ENCODE measurements around the gene LEF1.
"Not testable (repeated sequence)": the region's sequence is repeated elsewhere in the genome, so short reads cannot be mapped to it uniquely, and the experiment has no call there.

LEF1 gene

GRCh38 chr4:108029731-108030130, 139.0 kb downstream of the LEF1 start:
- DNase-seq: no peak

GRCh38 chr4:108029016-108029720, 139.6 kb downstream of the LEF1 start:
- peak in 3 of 4 experiments; percentile 4 to 36 (median 7) for DNase-seq

GRCh38 chr4:108024878-108025165, 143.9 kb downstream of the LEF1 start:
- DNase-seq: no peak

GRCh38 chr4:108024085-108024877, 144.5 kb downstream of the LEF1 start:
- no peak for DNase-seq

DNA sequence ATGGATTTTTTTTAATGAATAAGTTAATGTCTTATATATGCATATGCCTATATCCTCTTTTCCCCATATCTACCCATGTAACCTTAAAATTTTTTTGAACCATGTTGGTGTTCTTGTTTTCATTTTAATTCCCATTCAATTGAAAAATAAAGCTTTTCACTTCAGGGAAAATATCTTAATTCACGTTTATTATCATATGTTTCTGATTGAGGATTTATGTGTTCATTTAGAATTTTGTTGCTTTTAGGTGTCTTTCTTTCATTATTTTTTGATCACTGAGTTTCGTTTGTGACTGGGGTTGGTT, 149.9 kb downstream of the LEF1 start:
- DNase-seq: no peak

DNA sequence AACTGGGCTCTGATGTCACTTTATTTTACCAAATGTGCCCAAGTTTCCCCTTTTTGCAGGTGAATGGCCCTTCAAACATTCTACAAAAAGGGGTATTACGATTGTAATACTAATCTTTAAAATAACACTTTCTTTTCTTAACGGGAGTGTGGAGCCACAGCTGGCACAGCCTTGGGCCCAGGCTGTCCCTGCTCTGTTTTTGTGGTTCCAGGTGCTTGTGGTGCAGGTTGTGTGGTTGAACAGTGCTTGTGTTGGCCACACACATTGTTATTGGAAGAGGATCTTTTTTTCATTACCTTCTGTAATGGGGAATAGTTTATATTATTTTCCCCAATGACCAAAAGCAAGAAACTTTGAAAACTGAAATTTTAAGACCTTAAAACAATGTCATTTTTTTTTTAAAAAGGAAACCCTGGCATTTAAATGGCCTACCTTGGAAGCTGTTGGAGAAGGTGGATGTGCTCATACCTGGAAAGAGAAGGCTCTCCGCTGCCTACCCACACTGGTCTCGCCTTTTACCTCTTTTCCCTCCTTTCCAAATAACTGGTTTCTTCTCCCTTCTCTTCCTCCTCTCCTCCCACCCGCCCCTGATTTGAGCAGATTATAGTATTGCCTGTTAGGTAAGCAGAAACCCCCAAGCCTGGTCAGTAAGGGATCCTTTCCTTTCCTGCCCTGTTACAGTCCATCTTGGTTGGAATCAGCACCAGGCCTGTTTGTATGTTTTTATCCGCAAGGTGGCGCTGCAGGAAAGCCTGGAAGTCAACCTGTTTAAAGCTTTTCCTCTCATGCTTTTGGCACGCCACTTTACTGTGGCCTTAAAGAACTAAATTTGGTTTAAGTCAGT, 150.5 kb downstream of the LEF1 start:
- peak; percentile 69 to 83 (median 77) for DNase-seq

DNA sequence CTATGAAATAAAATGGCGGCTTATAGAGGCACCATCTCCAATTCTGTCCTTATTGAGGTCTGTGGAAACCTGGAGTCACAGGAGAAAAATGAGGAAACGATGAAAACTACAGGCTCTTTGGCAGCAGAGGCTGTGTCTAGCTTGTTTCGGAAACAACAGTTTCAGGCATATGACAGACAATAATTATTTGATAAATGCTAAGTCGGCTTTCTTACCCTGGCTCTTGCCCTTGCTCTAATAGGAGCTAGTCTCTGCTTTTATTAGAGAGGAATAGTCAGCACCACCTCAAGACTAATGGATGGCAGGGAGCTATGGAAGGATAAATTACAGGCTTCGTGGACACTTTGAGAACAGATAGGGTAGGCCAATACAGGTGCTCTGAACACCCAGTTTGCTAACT, 154.8 kb downstream of the LEF1 start:
- DNase-seq: no peak

DNA sequence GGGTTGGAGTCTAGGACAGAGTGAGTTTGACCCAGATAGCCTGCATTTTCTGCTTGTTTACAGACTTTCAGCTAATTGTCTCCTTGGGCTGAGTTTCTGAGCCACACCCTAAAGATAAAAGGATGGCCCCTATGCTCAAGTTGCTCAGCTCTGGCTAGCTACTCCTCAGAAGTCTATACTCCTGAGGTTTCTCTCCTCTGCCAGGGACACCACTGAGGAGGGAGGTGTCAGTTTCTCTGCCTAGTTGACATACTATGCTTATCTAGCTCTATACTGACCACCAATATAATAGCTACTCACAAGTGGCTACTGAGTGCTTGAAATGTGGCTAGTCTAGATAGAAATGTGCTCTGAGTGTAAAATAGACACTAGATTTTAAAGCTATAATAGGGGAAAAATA, 155.4 kb downstream of the LEF1 start:
- no peak for DNase-seq

DNA sequence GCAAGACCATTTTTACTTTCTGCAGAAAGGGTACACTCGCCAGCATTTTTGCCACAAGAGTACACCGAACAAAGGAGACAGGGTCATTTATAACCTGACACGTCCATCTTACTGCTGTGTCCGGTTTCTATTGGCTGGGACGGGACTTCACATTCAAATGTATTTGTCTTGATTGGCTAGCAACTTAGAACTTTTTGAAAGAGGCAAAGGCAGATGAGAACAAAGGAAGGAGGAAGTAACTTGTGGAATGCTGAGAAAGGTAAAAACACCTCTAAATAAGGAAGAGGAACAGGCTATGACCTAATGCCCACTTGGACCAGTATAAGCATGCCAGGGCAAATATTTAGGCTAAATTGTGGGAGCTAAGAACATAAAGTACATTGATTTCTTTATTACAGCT, 156.3 kb downstream of the LEF1 start:
- DNase-seq: not testable (repeated sequence)

- no peak for DNase-seq
Measured at GRCh38 chr4:108010167-108010566, 158.6 kb downstream of the LEF1 start.

GRCh38 chr4:108008721-108009120, 160.0 kb downstream of the LEF1 start:
- no peak for DNase-seq

- DNase-seq: no peak
Measured at GRCh38 chr4:108007984-108008383, 160.7 kb downstream of the LEF1 start.

DNA sequence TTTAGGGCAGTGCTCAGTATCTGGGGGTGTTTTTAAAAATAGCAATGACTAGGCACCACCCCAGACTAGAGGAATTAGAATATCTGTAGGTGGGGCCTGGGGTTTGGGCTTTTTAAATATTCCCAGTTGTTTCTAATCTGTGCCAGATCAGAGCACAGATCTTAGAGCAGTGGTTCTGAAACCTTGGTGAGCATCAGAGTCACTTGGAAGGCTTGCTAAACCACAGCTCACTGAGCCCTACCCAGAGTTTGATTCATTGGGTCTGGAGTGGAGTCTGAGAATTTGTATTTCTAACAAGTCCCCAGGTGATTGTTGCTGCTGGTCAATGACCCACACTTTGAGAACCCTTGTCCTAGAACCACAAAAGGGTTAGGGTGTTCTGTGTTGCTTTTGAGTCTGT, 162.4 kb downstream of the LEF1 start:
- DNase-seq: no peak

DNA sequence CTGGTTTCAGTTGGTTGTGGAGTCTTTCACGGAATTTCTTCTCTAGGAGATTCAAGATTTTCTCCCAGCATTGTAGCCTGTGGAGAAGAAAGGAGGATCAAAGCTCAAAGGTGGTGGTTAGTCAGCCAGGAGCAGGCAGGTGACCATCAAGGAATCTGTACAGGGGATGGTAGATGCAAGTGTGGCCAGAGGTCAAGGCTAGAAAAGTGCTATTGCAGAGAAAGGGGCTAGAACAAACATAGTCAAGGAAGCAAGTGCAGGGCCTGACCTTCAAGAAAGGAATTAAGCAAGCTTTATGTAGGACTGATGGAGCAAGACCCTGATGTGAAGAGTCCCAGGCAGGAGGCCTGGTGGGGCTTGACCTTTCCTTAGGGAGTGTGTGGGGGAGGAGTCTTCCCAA, 162.9 kb downstream of the LEF1 start:
- DNase-seq: no peak

- DNase-seq: no peak
Measured at GRCh38 chr4:108004646-108005045, 164.1 kb downstream of the LEF1 start.

GRCh38 chr4:108003982-108004515, 164.7 kb downstream of the LEF1 start:
- DNase-seq: no peak

GRCh38 chr4:108001540-108002135, 167.1 kb downstream of the LEF1 start:
- no peak for DNase-seq

DNA sequence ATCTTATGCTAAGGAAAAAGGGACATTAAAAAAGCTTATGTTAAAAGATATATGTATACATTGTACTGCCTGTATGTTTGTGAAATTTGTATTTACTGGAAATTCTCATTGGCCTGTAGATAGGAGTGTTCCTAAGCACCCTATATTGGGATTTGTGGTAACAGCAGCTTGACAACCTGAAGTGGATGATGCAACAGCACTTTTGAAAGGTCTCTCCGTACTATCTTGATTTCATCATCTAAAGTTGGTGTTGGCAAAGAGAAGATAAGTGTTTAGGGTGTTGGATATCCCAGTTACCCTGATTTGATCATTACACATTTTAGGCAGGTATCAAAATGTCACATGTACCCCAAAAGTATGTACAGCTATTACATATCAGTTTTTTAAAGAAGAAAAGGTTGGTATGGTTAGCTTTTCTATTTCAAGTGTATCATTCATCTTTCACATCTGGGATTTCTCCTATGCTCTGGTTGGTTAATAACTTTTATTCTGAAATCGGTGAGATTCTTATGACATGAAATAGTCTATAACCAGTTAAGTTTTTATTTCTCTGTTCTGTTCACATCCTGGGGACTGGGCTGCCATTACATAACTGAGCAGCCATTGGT, 168.7 kb downstream of the LEF1 start:
- no peak for DNase-seq

DNA sequence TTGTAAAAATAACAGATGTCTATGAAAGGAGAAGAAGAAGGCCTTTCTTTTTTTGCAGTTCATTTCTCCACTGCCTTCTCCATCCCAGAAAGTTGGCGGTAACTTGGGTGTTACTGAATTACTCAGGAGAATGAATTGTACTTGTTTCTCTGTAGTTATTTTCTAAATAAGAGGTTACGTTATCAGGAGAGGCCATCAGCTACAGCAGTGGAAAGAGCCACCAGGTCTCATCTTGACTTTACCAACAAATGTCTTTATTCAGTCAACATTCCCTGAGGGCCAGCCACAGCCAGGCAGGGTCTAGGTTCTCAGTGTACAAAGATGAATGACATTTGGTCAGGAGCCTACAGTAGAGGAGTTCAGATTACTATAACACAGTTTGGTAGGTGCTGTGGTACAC, 170.9 kb downstream of the LEF1 start:
- DNase-seq: no peak

All from activated naive CD4-positive, alpha-beta T cell (primary cell).